Measurements from ENCODE around the gene MAGEA1. TPM values are rescaled to one million over a fixed set of nuclear protein-coding genes. Genes with fewer than 3 reads are reported as not detected.
"Not testable (repeated sequence)": the region's sequence is repeated elsewhere in the genome, so short reads cannot be mapped to it uniquely, and the experiment has no call there.

Gene MAGEA1
- not detected in 2 replicates for total RNA-seq

GRCh38 chrX:153179131-153179530, at the start of gene MAGEA1:
Gene MAGEA1 (plus strand): TSS chrX:153179284. CDS start chrX:153182390, 3,106 bp downstream.
- intact Hi-C loops (cut with micrococcal nuclease) = no loop called here

GRCh38 chrX:153132924-153133323, 46.2 kb upstream of the MAGEA1 start:
- intact Hi-C loops (cut with micrococcal nuclease) = not testable (repeated sequence)

GRCh38 chrX:153139074-153139473, 40.0 kb upstream of the MAGEA1 start:
- intact Hi-C loops (cut with micrococcal nuclease) = not testable (repeated sequence)

GRCh38 chrX:153146288-153146687, 32.8 kb upstream of the MAGEA1 start:
- intact Hi-C loops (cut with micrococcal nuclease) = not testable (repeated sequence)

- intact Hi-C loops (cut with micrococcal nuclease) = no loop called here
Measured at GRCh38 chrX:153153516-153153915, 25.6 kb upstream of the MAGEA1 start.

GRCh38 chrX:153157450-153157849, 21.6 kb upstream of the MAGEA1 start:
- intact Hi-C loops (cut with micrococcal nuclease) = no loop called here

GRCh38 chrX:153158319-153158718, 20.8 kb upstream of the MAGEA1 start:
- intact Hi-C loops (cut with micrococcal nuclease) = no loop called here

GRCh38 chrX:153161952-153162351, 17.1 kb upstream of the MAGEA1 start:
- intact Hi-C loops (cut with micrococcal nuclease) = no loop called here

GRCh38 chrX:153164733-153165132, 14.4 kb upstream of the MAGEA1 start:
- intact Hi-C loops (cut with micrococcal nuclease) = no loop called here

- intact Hi-C loops (cut with micrococcal nuclease) = not testable (repeated sequence)
Measured at GRCh38 chrX:153168423-153168822, 10.7 kb upstream of the MAGEA1 start.

GRCh38 chrX:153181822-153182221, 2.7 kb downstream of the MAGEA1 start:
- intact Hi-C loops (cut with micrococcal nuclease) = no loop called here

GRCh38 chrX:153184787-153185186, 5.7 kb downstream of the MAGEA1 start:
- intact Hi-C loops (cut with micrococcal nuclease) = no loop called here

- intact Hi-C loops (cut with micrococcal nuclease) = no loop called here
Measured at GRCh38 chrX:153190381-153190780, 11.3 kb downstream of the MAGEA1 start.

GRCh38 chrX:153200462-153200861, 21.4 kb downstream of the MAGEA1 start:
- intact Hi-C loops (cut with micrococcal nuclease) = no loop called here

- intact Hi-C loops (cut with micrococcal nuclease) = no loop called here
Measured at GRCh38 chrX:153206425-153207046, 27.5 kb downstream of the MAGEA1 start.

GRCh38 chrX:153209347-153209746, 30.3 kb downstream of the MAGEA1 start:
- intact Hi-C loops (cut with micrococcal nuclease) = no loop called here

- intact Hi-C loops (cut with micrococcal nuclease) = no loop called here
Measured at GRCh38 chrX:153214934-153215333, 35.9 kb downstream of the MAGEA1 start.

- intact Hi-C loops (cut with micrococcal nuclease) = no loop called here
Measured at GRCh38 chrX:153216926-153217325, 37.8 kb downstream of the MAGEA1 start.

- intact Hi-C loops (cut with micrococcal nuclease) = no loop called here
Measured at GRCh38 chrX:153225438-153226098, 46.5 kb downstream of the MAGEA1 start.

- intact Hi-C loops (cut with micrococcal nuclease) = no loop called here
Measured at GRCh38 chrX:153226344-153227185, 47.5 kb downstream of the MAGEA1 start.

All from T-helper 1 cell treated with Interleukin-12 subunit alpha and Interleukin-12 subunit beta and Interleukin-4 antibody, amounts not matched to agents 30 ng/mL and 1 ng/mL, for 36 hours (primary cell).